Kidney (tissue), 14 donors: ENCODE results near the gene EXOC7. TPM values are rescaled to one million over a fixed set of nuclear protein-coding genes. Genes with fewer than 3 reads are reported as not detected.
A peak's percentile ranks its signal among the peaks of the same experiment; 100 is the strongest.

Experiments used
- DNase-seq, 5 donors: peaks; one replicate each; pipeline ENCODE4 v3.0.0-alpha.2; 2013 to 2020
- FAIRE-seq: peaks from 2 replicates; lab custom pipeline; 2012; peaks lifted over from hg19 to GRCh38; lab: Jason Lieb, UNC
- H3K27ac ChIP-seq, 2 donors: one replicate each; pipeline ENCODE4 v1.7.0; 2013; ENCODE audit warnings: low read depth in 2 of 2, low read length in 2 of 2, inconsistent platforms in 1 of 2
- H3K27me3 ChIP-seq: one replicate; pipeline ENCODE4 v1.7.1; 2013; ENCODE audit warnings: low read length, inconsistent platforms; ENCODE audit not compliant: control insufficient read depth, insufficient read depth
- H3K36me3 ChIP-seq, 3 donors: one replicate each; pipeline versions ENCODE4 v1.7.0 to v1.7.1; 2013; ENCODE audit warnings: low read length in 3 of 3, control low read depth in 1 of 3, inconsistent platforms in 1 of 3; ENCODE audit not compliant: insufficient read depth in 3 of 3, control insufficient read depth in 2 of 3
- H3K4me1 ChIP-seq, 3 donors: one replicate each; pipeline versions ENCODE4 v1.7.0 to v1.7.1; 2013; ENCODE audit warnings: low read length in 3 of 3, inconsistent platforms in 1 of 3, low read depth in 1 of 3; ENCODE audit not compliant: control insufficient read depth in 2 of 3, insufficient read depth in 2 of 3
- H3K4me3 ChIP-seq, 3 donors: one replicate each; pipeline versions ENCODE4 v1.7.0 to v1.8.1; 2013; ENCODE audit warnings: low read length in 3 of 3, control low read depth in 1 of 3, inconsistent platforms in 1 of 3
- H3K9ac ChIP-seq, 3 donors: one replicate each; pipeline versions ENCODE4 v1.7.0 to v1.7.1; 2013; ENCODE audit warnings: low read length in 3 of 3, control low read depth in 1 of 3, inconsistent platforms in 1 of 3
- H3K9me3 ChIP-seq, 3 donors: one replicate each; pipeline versions ENCODE4 v1.7.0 to v1.7.1; 2013; ENCODE audit warnings: low read length in 3 of 3, control low read depth in 1 of 3, inconsistent platforms in 1 of 3; ENCODE audit not compliant: control insufficient read depth in 2 of 3, insufficient read depth in 1 of 3
- CTCF ChIP-seq: IDR thresholded peaks from 3 replicates; pipeline ENCODE4 v1.5.1; 2012; ENCODE audit warnings: mild to moderate bottlenecking, moderate library complexity, borderline replicate concordance; ENCODE audit not compliant: insufficient read depth; ENCODE audit errors: extremely low read depth
- intact Hi-C: fragments of 100-400 bp; cut with DNase I; formaldehyde crosslinking; loops from one replicate; pipeline ENCODE4 v1.11.1; 2022
- polyA plus RNA-seq: library from polyadenylated mRNA; stranded (reverse); fragments of 350-450 nt; fragmentation: Illumina TruSeq; extraction: RNeasy Lipid Tissue Mini Kit (QIAGEN cat#74804); gene quantifications from one replicate; pipeline ENCODE4 v1.2.3, GENCODE V29; 2014; ENCODE audit warnings: low read depth, low replicate concordance; ENCODE audit not compliant: insufficient read depth
- total RNA-seq: library from RNA; stranded (reverse); fragmentation: NEBNext Ultra II Directional; extraction: Animal tissue kit (Norgen Biotek cat#: 25700); gene quantifications from one replicate; pipeline ENCODE4 v1.2.1, GENCODE V29; 2021
- donor health status: control.
- donor health status: control.
- donor health status: control.
- donor health status: control.
- donor health status: control.
- donor health status: DM: yes; HTN: yes; CAD: no.
- donor health status: Normal renal cell carcinoma (clear cell type).

Gene EXOC7
- total and polyA plus RNA-seq, 2 donors from 2014 or later, result 83.2 to 143 TPM

GRCh38 chr17:76146053-76146851 lies 42.7 kb upstream of the EXOC7 start:
- no peak for TF ChIP-seq CTCF
- intact Hi-C loops, result no loop called here
- H3K27ac ChIP-seq, result no peak overlapping the region
- no peak overlapping the region for H3K9ac ChIP-seq
- H3K9me3 ChIP-seq, result no peaks in the 10 kb centered on the region
- peaks cover 0 to 15% (median 3%) of the 10 kb centered on the region in 3 donors for H3K4me1 ChIP-seq
- no peaks in the 10 kb centered on the region for H3K36me3 ChIP-seq
- no peaks in the 10 kb centered on the region for H3K27me3 ChIP-seq
- FAIRE-seq (no peak), DNase-seq (no peak)
- H3K4me3 ChIP-seq, result no peak overlapping the region

- no peak for TF ChIP-seq CTCF
- intact Hi-C loops, result no loop called here
- no peak overlapping the region for H3K9ac ChIP-seq
- FAIRE-seq (no peak), DNase-seq (no peak)
- H3K9me3 ChIP-seq, result no peaks in the 10 kb centered on the region
- H3K4me3 ChIP-seq, result no peak overlapping the region
- H3K27ac ChIP-seq, result no peak overlapping the region
- no peaks in the 10 kb centered on the region for H3K27me3 ChIP-seq
- no peaks in the 10 kb centered on the region for H3K36me3 ChIP-seq
- peaks cover 0 to 16% (median 3%) of the 10 kb centered on the region in 3 donors for H3K4me1 ChIP-seq
Observed at GRCh38 chr17:76145231-76146052, 41.9 kb upstream of the EXOC7 start.

GRCh38 chr17:76142585-76143041 lies 39.0 kb upstream of the EXOC7 start:
- H3K9ac ChIP-seq, result no peak overlapping the region
- H3K4me3 ChIP-seq, result no peak overlapping the region
- intact Hi-C loops, result no loop called here
- peaks cover 7% of the 10 kb centered on the region for H3K27me3 ChIP-seq
- FAIRE-seq (no peak), DNase-seq (peak in 1 of 5 donors; percentile 37)
- H3K36me3 ChIP-seq, result no peaks in the 10 kb centered on the region
- H3K9me3 ChIP-seq, result no peaks in the 10 kb centered on the region
- H3K27ac ChIP-seq, result no peak overlapping the region
- TF ChIP-seq CTCF, result no peak
- peaks cover 3 to 25% (median 10%) of the 10 kb centered on the region in 3 donors for H3K4me1 ChIP-seq
